HepG2 (cell line): ENCODE measurements around the gene UTP11. TPM values are rescaled to one million over a fixed set of nuclear protein-coding genes. Genes with fewer than 3 reads are reported as not detected.

Source experiments
- ATAC-seq: fragments of 200-7000 bp; cut with Tn5 transposase; 3 replicates; pipeline ENCODE4 v1.9.1; 2020; ENCODE audit warnings: mild to moderate bottlenecking, moderate library complexity
- BruUV-seq: library from RNA; stranded (reverse); fragments of 400-500 nt; replicated peaks from 2 replicates; lab custom pipeline; 2021; lab: Mats Ljungman, UMichigan
- CTCF ChIA-PET: fragments of 300-600 bp; formaldehyde crosslinking; extraction: SDS; loops from one replicate; lab custom pipeline; 2021; ENCODE audit warnings: low total read pairs, inconsistent platforms, low intra/inter-chr PET ratio; lab: Yijun Ruan, JAX
- POLR2A ChIA-PET: fragments of 350-600 bp; sonication (Branson Sonifier 250); formaldehyde crosslinking; loops from one replicate; lab custom pipeline; 2020; ENCODE audit warnings: antibody characterized with exemption, inconsistent platforms; lab: Yijun Ruan, JAX
- DNase-seq: peaks from one replicate; pipeline ENCODE4 v3.0.0-alpha.2; 2015; ENCODE audit warnings: low spot score
- FAIRE-seq: peaks from 3 replicates; lab custom pipeline; 2011; peaks lifted over from hg19 to GRCh38; lab: Jason Lieb, UNC
- H2AFZ ChIP-seq: one replicate; pipeline ENCODE4 v1.6.1; 2011; ENCODE audit warnings: low read length, inconsistent platforms
- H3K27ac ChIP-seq: fragments of 300-600 bp; 3 replicates; pipeline ENCODE4 v1.8.0; 2011; ENCODE audit warnings: mixed run types, mild to moderate bottlenecking, mixed read lengths, low read length, inconsistent platforms; ENCODE audit not compliant: insufficient read depth; ENCODE audit errors: extremely low read length
- H3K27me3 ChIP-seq, 2 experiments: fragments of 200-600 bp in 1 of 2; 2 replicates in 1 of 2; 3 replicates in 1 of 2; pipeline versions ENCODE4 v1.6.0 to v1.8.0; 2011; ENCODE audit warnings: low read length in 2 of 2, mild to moderate bottlenecking in 2 of 2, moderate library complexity in 2 of 2, inconsistent platforms in 1 of 2; ENCODE audit not compliant: insufficient read depth in 2 of 2, control insufficient read depth in 1 of 2
- H3K36me3 ChIP-seq, 2 experiments: fragments of 200-600 bp in 1 of 2; replicated peaks in 1 of 2; 2 replicates in 1 of 2; 3 replicates in 1 of 2; pipeline versions ENCODE4 v1.5.1 to v1.8.0; 2011; ENCODE audit warnings: low read length in 2 of 2, inconsistent platforms in 1 of 2; ENCODE audit not compliant: insufficient read depth in 2 of 2, control insufficient read depth in 1 of 2
- H3K4me1 ChIP-seq: 2 replicates; pipeline ENCODE4 v1.5.1; 2012; ENCODE audit warnings: low read length, inconsistent platforms; ENCODE audit not compliant: insufficient read depth
- H3K4me2 ChIP-seq: 2 replicates; pipeline ENCODE4 v1.6.0; 2011; ENCODE audit warnings: low read depth, low read length, inconsistent platforms
- H3K4me3 ChIP-seq, 3 experiments: fragments of 200-600 bp in 1 of 3; sonication (generic), shearing (Covaris generic) in 1 of 3; replicated peaks in 1 of 3; 2 replicates each; pipeline ENCODE4 v1.5.1; 2011 to 2016; ENCODE audit warnings: low read length in 3 of 3, inconsistent platforms in 2 of 3, low read depth in 2 of 3, mild to moderate bottlenecking in 2 of 3, control low read depth in 1 of 3, mixed read lengths in 1 of 3; ENCODE audit not compliant: insufficient read depth in 1 of 3
- H3K79me2 ChIP-seq: one replicate; pipeline ENCODE4 v1.6.1; 2011; ENCODE audit warnings: low read length, inconsistent platforms; ENCODE audit not compliant: insufficient read depth
- H3K9ac ChIP-seq: 2 replicates; pipeline ENCODE4 v1.6.0; 2011; ENCODE audit warnings: mild to moderate bottlenecking, low read depth, low read length, inconsistent platforms; ENCODE audit not compliant: insufficient read depth
- H3K9me3 ChIP-seq: 2 replicates; pipeline ENCODE4 v1.5.1; 2012; ENCODE audit warnings: mild to moderate bottlenecking, low read length
- H4K20me1 ChIP-seq: 2 replicates; pipeline ENCODE4 v1.6.0; 2011; ENCODE audit warnings: inconsistent platforms, mild to moderate bottlenecking, low read length, moderate library complexity; ENCODE audit not compliant: insufficient read depth
- HNRNPLL ChIP-seq: fragments of 200-400 bp; formaldehyde crosslinking; IDR thresholded peaks from 2 replicates; pipeline ENCODE4 v1.6.1; 2017; ENCODE audit warnings: mild to moderate bottlenecking, low read depth, low read length; ENCODE audit not compliant: poor library complexity, severe bottlenecking
- MED1 ChIP-seq: sonication (generic); formaldehyde crosslinking; IDR thresholded peaks from 2 replicates; pipeline ENCODE4 v1.4.0; 2020; ENCODE audit warnings: missing genetic modification reagents
- MEF2D ChIP-seq: sonication (generic); formaldehyde crosslinking; IDR thresholded peaks from 2 replicates; pipeline ENCODE4 v1.5.1; 2020; ENCODE audit warnings: mild to moderate bottlenecking, missing genetic modification reagents
- NFE2L2 ChIP-seq: fragments of 150-350 bp; IDR thresholded peaks from 2 replicates; pipeline ENCODE4 v1.6.1; 2014; ENCODE audit warnings: low read length
- SKI ChIP-seq: fragments of 450-650 bp; IDR thresholded peaks from one replicate; pipeline ENCODE4 v1.6.1; 2018; ENCODE audit warnings: mild to moderate bottlenecking; ENCODE audit not compliant: partially characterized antibody
- TCF12 ChIP-seq, 2 experiments: fragments of 450-650 bp in 1 of 2; sonication (generic) in 1 of 2; formaldehyde crosslinking in 1 of 2; IDR thresholded peaks; 2 replicates each; pipeline versions ENCODE4 v1.6.1 to v1.8.0; 2017 to 2022; ENCODE audit warnings: antibody characterized with exemption in 1 of 2, mild to moderate bottlenecking in 1 of 2, missing genetic modification reagents in 1 of 2, moderate library complexity in 1 of 2
- TCF7L2 ChIP-seq: IDR thresholded peaks from 2 replicates; pipeline ENCODE4 v1.6.1; 2011; ENCODE audit warnings: mild to moderate bottlenecking, low read depth, low read length, moderate library complexity
- ZFP36 ChIP-seq: fragments of 150-350 bp; IDR thresholded peaks from 2 replicates; pipeline ENCODE4 v1.6.1; 2018; ENCODE audit warnings: borderline replicate concordance, low read length, low read depth; ENCODE audit not compliant: partially characterized antibody
- ZFP37 ChIP-seq: sonication (generic); formaldehyde crosslinking; IDR thresholded peaks from 2 replicates; pipeline ENCODE4 v1.4.0; 2020; ENCODE audit warnings: missing genetic modification reagents, borderline replicate concordance
- WGBS: methylation state at CpG from one replicate; pipeline ENCODE4 v1.1.6; 2017; ENCODE audit warnings: low lambda C conversion rate; 5-methylcytosine and 5-hydroxymethylcytosine counted together
- in situ Hi-C: cut with HindIII; loops from 2 replicates; pipeline ENCODE4 v1.10.0; 2017; ENCODE audit warnings: low pct_unique_long_range_greater_than_20kb; ENCODE audit not compliant: extremely low pct_ligation_motif_present
- intact Hi-C: fragments of 100-400 bp; cut with micrococcal nuclease; formaldehyde crosslinking; loops from one replicate; pipeline ENCODE4 v1.10.0; 2022; ENCODE audit not compliant: unreplicated experiment
- polyA plus RNA-seq, 8 experiments: library from polyadenylated mRNA; depleted of rRNA in 3 of 8; stranded (reverse) in 7 of 8; unstranded in 1 of 8; fragments of >200 nt; fragmentation: Illumina TruSeq in 4 of 8; extraction: Trizol in 4 of 8; gene quantifications; 2 replicates each; pipeline versions ENCODE4 v1.2.1 to v1.2.3, GENCODE V29; 2011 to 2016; ENCODE audit warnings: low read depth in 4 of 8, missing spikeins in 1 of 8, mixed read lengths in 1 of 8; ENCODE audit not compliant: insufficient read depth in 1 of 8
- total RNA-seq, 5 experiments: library from RNA; depleted of rRNA; stranded (reverse); fragments of >200 nt; fragmentation: Illumina TruSeq; extraction: Trizol; gene quantifications; 2 replicates each; pipeline ENCODE4 v1.2.3, GENCODE V29; 2016; ENCODE audit warnings: low read depth in 1 of 5
- TF ChIP-seq, protein P1 (sequence below): IDR thresholded peaks from 2 replicates; pipeline ENCODE4 v1.6.1; 2018; ENCODE audit warnings: missing genetic modification reagents, mild to moderate bottlenecking, missing compliant biosample characterization
- TF ChIP-seq, protein P2 (sequence below): sonication (generic); formaldehyde crosslinking; IDR thresholded peaks from 2 replicates; pipeline ENCODE4 v1.5.0; 2020; ENCODE audit warnings: mild to moderate bottlenecking, missing genetic modification reagents, borderline replicate concordance
- TF ChIP-seq, protein P3 (sequence below): sonication (generic); formaldehyde crosslinking; conservative IDR thresholded peaks from 2 replicates; pipeline ENCODE4 v1.4.0; 2020; ENCODE audit warnings: missing genetic modification reagents
- TF ChIP-seq, protein P4 (sequence below): sonication (generic); formaldehyde crosslinking; IDR thresholded peaks from 2 replicates; pipeline ENCODE4 v1.8.0; 2022; ENCODE audit warnings: missing genetic modification reagents, low read depth, mild to moderate bottlenecking, borderline replicate concordance
- TF ChIP-seq, protein P5 (sequence below): sonication (generic); formaldehyde crosslinking; conservative IDR thresholded peaks from 2 replicates; pipeline ENCODE4 v1.8.0; 2022; ENCODE audit warnings: low read depth, missing genetic modification reagents
- TF ChIP-seq, protein P6 (sequence below): sonication (generic); formaldehyde crosslinking; IDR thresholded peaks from 2 replicates; pipeline ENCODE4 v1.5.1; 2020; ENCODE audit warnings: missing genetic modification reagents, mild to moderate bottlenecking, borderline replicate concordance

Gene UTP11
- total and polyA plus RNA-seq, 2 of the 13 experiments (the other 11 are each of a cell fraction or from before 2014, with no cell fraction given) = 13.5 to 44.8 TPM

DNA sequence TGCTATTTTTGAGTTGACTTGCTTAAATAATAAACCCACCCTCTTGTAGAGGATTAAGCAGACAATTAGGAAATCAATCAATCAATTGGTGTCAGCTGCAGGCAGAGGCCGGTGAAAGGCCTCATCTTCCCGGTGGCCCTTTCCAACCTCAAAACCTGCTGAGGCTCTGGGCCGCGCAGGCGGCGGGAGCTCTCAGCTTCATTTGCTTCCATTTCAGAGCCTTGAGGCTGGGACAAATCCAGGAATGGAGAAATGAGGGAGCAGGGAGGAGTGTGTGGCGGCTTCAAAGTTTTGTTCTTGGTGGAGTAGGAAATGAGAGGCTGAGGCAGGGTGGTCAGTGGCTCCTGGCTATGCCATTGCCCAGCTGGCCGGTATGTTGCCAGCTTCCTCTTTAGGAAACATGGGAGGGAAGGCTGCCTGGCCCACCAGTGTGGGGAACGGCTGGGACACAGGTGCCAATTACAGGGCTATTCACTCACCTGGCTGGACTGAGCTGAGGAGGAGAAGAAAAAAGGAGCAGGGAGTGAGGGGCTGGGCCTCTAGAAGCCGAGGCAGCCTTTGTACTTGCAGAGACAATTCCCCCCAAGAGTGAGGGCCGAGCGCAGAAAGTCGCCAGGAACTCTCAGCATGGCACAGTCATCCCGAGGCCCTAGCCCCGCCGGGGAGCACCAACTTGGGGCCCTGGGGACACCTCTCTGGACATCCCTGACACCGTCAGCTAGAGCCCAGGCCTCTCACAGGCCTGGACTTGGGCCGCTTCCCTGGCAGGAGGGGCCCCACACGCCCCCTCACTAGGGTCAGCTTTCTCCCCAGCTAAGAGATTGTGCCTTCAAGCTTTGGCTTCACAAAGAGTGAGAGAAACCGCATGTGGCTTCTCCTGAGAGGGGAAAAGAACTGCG, 29.7 kb downstream of the UTP11 start:
- WGBS = 53% methylated on average over 14 of the region's 21 CpGs
- H3K36me3 ChIP-seq = no peaks in the 10 kb centered on the region
- ChIA-PET POLR2A (no interaction called here), CTCF (no interaction called here)
- intact Hi-C loops = no loop called here
- no peak overlapping the region for H3K9ac ChIP-seq
- no peaks in the 10 kb centered on the region for H3K4me1 ChIP-seq
- H3K9me3 ChIP-seq = no peaks in the 10 kb centered on the region
- FAIRE-seq (no peak), ATAC-seq (no peak), DNase-seq (no peak)
- H3K4me2 ChIP-seq = no peak overlapping the region
- 0 out of 2 replicates have a peak, but pooled peaks cover 2% of the 10 kb centered on the region for H4K20me1 ChIP-seq
- BruUV-seq = no TSS peak
- H3K79me2 ChIP-seq = no peaks in the 10 kb centered on the region
- in situ Hi-C loops = loop anchor here (5.0 kb wide), 1 partner anchor 775 kb away; no protein-coding TSS in a partner anchor
- H3K27ac ChIP-seq = no peak overlapping the region
- H2AFZ ChIP-seq = no peak overlapping the region
- no peak overlapping the region for H3K4me3 ChIP-seq
- peaks cover 13 to 61% of the 10 kb centered on the region in 2 experiments for H3K27me3 ChIP-seq
- TF ChIP-seq SKI = no peak
- TF ChIP-seq, protein P1, sequence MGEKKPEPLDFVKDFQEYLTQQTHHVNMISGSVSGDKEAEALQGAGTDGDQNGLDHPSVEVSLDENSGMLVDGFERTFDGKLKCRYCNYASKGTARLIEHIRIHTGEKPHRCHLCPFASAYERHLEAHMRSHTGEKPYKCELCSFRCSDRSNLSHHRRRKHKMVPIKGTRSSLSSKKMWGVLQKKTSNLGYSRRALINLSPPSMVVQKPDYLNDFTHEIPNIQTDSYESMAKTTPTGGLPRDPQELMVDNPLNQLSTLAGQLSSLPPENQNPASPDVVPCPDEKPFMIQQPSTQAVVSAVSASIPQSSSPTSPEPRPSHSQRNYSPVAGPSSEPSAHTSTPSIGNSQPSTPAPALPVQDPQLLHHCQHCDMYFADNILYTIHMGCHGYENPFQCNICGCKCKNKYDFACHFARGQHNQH = no peak
- TF ChIP-seq, protein P2, sequence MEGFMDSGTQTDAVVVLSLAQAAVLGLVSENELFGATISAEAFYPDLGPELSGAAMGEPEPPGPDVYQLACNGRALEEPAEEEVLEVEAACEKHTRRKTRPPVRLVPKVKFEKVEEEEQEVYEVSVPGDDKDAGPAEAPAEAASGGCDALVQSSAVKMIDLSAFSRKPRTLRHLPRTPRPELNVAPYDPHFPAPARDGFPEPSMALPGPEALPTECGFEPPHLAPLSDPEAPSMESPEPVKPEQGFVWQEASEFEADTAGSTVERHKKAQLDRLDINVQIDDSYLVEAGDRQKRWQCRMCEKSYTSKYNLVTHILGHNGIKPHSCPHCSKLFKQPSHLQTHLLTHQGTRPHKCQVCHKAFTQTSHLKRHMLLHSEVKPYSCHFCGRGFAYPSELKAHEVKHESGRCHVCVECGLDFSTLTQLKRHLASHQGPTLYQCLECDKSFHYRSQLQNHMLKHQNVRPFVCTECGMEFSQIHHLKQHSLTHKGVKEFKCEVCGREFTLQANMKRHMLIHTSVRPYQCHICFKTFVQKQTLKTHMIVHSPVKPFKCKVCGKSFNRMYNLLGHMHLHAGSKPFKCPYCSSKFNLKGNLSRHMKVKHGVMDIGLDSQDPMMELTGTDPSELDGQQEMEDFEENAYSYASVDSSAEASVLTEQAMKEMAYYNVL (CRISPR knock-in tag) = no peak
- TF ChIP-seq TCF7L2 = no peak
- TF ChIP-seq MED1 (CRISPR knock-in tag) = no peak
- TF ChIP-seq HNRNPLL = no peak
- TF ChIP-seq ZFP36 = no peak
- TF ChIP-seq, protein P3, sequence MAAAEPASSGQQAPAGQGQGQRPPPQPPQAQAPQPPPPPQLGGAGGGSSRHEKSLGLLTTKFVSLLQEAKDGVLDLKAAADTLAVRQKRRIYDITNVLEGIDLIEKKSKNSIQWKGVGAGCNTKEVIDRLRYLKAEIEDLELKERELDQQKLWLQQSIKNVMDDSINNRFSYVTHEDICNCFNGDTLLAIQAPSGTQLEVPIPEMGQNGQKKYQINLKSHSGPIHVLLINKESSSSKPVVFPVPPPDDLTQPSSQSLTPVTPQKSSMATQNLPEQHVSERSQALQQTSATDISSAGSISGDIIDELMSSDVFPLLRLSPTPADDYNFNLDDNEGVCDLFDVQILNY (CRISPR knock-in tag) = no peak
- no peak for TF ChIP-seq NFE2L2
- TF ChIP-seq MEF2D (CRISPR knock-in tag) = no peak
- TF ChIP-seq, protein P4, sequence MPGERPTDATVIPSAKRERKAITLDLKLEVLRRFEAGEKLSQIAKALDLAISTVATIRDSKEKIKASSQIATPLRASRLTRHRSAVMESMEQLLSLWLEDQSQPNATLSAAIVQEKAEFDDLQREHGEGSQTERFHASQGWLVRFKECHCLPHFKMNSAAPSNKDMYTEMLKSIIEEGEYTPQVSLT (CRISPR knock-in tag) = no peak
- no peak for TF ChIP-seq TCF12 (IDR thresholded peaks at IDR 0.05)
- no peak for TF ChIP-seq TCF12 (CRISPR knock-in tag; IDR thresholded peaks at IDR 0.05)
- TF ChIP-seq, protein P5, sequence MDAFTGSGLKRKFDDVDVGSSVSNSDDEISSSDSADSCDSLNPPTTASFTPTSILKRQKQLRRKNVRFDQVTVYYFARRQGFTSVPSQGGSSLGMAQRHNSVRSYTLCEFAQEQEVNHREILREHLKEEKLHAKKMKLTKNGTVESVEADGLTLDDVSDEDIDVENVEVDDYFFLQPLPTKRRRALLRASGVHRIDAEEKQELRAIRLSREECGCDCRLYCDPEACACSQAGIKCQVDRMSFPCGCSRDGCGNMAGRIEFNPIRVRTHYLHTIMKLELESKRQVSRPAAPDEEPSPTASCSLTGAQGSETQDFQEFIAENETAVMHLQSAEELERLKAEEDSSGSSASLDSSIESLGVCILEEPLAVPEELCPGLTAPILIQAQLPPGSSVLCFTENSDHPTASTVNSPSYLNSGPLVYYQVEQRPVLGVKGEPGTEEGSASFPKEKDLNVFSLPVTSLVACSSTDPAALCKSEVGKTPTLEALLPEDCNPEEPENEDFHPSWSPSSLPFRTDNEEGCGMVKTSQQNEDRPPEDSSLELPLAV = no peak
- TF ChIP-seq, protein P6, sequence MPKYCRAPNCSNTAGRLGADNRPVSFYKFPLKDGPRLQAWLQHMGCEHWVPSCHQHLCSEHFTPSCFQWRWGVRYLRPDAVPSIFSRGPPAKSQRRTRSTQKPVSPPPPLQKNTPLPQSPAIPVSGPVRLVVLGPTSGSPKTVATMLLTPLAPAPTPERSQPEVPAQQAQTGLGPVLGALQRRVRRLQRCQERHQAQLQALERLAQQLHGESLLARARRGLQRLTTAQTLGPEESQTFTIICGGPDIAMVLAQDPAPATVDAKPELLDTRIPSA (CRISPR knock-in tag) = no peak
- TF ChIP-seq ZFP37 (CRISPR knock-in tag) = no peak
